Measurements from ENCODE around the gene SLC5A6.

Gene SLC5A6

DNA sequence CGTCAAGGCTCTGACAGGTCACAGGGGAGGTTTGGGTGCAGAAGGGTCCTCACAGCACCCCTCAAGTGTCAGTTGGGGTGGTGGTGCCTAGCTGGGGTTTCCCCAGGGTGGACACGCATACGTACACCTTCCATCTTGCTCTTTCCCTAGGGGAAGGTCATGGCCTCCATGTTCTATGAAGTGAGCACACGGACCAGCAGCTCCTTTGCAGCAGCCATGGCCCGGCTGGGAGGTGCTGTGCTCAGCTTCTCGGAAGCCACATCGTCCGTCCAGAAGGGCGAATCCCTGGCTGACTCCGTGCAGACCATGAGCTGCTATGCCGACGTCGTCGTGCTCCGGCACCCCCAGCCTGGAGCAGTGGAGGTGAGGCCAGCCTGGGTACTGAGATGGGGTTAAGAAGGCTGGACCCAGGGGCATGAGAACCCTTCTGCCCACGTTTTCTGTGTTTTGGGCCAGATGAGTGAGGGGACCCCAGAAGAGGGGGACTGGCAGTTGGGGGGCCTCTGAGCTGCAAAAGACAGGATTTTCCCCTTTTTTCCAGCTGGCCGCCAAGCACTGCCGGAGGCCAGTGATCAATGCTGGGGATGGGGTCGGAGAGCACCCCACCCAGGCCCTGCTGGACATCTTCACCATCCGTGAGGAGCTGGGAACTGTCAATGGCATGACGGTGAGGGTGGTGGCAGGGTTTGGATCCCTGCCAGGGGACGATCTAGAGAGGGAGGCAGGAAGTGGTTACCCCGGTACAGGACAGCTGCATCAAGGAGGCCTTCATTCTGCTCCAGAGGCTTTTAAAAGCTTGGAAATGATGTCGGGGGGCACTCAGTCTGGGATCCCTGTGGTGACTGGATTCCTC is 29.9 kb upstream of the SLC5A6 start:
- ChIA-PET CTCF (interaction anchor here (0.8 to 1.7 kb wide), 2 partner anchors 10 to 37 kb away, joined by 3 to 4 read pairs; no protein-coding TSS in a partner anchor), POLR2A (interaction anchor here (0.9 to 1.6 kb wide), 6 partner anchors 9 to 30 kb away, joined by 3 to 4 read pairs (median 4); partner anchors contain the start of genes ATRAID, SLC30A3 and SLC5A6)
- no peak for TF ChIP-seq NFRKB (IDR thresholded peaks at IDR 0.05)
- no peak for TF ChIP-seq FOXK2 (IDR thresholded peaks at IDR 0.05)
- no peak for TF ChIP-seq FOXM1 (IDR thresholded peaks at IDR 0.05; ENCODE audit: borderline replicate concordance)
- no peak for TF ChIP-seq TARDBP (IDR thresholded peaks at IDR 0.05)
- no peak for TF ChIP-seq SUZ12 (IDR thresholded peaks at IDR 0.05)
- no peak for TF ChIP-seq LEF1 (IDR thresholded peaks at IDR 0.05; ENCODE audit: borderline replicate concordance)
- no peak for TF ChIP-seq FOXA1 (IDR thresholded peaks at IDR 0.05)
- TF ChIP-seq ELF4 (IDR thresholded peaks at IDR 0.05), result no peak
- DNase-seq (ENCODE audit: extremely low spot score), result no peak

DNA sequence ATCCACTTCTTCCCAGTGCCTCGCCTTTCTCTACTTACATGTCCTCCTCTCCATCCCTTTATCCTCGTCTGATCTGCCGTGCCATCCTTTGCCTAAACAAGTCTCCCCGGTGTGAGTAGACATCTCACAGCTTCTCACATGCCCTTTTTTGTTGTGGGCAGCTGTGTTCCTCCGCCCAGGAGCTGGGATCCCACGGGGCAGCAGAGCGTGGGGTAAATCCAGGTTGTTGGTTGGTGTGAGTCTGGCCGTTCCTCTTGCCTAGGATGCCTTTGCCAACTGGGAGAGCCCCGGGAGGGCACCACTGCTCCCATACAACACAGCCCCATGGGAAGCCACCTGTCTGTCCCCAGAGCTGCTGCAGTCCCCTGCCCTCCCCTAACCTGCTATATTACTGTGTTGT is 28.3 kb upstream of the SLC5A6 start:
- TF ChIP-seq NFRKB (IDR thresholded peaks at IDR 0.05) (no peak), ARNT (IDR thresholded peaks at IDR 0.05) (no peak), TARDBP (IDR thresholded peaks at IDR 0.05) (no peak), BHLHE40 (IDR thresholded peaks at IDR 0.05; ENCODE audit: borderline replicate concordance) (no peak), LEF1 (IDR thresholded peaks at IDR 0.05; ENCODE audit: borderline replicate concordance) (no peak), ELF4 (IDR thresholded peaks at IDR 0.05) (no peak), ZNF384 (IDR thresholded peaks at IDR 0.05) (no peak), FOXA1 (IDR thresholded peaks at IDR 0.05) (no peak), SP1 (IDR thresholded peaks at IDR 0.05) (no peak), FOXK2 (IDR thresholded peaks at IDR 0.05) (no peak), FOXM1 (IDR thresholded peaks at IDR 0.05; ENCODE audit: borderline replicate concordance) (no peak), L3MBTL2 (conservative IDR thresholded peaks at IDR 0.05) (no peak)
- TF ChIP-seq, protein P1, sequence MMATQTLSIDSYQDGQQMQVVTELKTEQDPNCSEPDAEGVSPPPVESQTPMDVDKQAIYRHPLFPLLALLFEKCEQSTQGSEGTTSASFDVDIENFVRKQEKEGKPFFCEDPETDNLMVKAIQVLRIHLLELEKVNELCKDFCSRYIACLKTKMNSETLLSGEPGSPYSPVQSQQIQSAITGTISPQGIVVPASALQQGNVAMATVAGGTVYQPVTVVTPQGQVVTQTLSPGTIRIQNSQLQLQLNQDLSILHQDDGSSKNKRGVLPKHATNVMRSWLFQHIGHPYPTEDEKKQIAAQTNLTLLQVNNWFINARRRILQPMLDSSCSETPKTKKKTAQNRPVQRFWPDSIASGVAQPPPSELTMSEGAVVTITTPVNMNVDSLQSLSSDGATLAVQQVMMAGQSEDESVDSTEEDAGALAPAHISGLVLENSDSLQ (IDR thresholded peaks at IDR 0.05), result no peak
- ChIA-PET POLR2A (interaction anchor here (1.2 kb wide), 1 partner anchor 29 kb away, joined by 3 read pairs; the partner anchor contains the start of genes ATRAID and SLC5A6), CTCF (no interaction called here)
- DNase-seq (ENCODE audit: extremely low spot score), result no peak

DNA sequence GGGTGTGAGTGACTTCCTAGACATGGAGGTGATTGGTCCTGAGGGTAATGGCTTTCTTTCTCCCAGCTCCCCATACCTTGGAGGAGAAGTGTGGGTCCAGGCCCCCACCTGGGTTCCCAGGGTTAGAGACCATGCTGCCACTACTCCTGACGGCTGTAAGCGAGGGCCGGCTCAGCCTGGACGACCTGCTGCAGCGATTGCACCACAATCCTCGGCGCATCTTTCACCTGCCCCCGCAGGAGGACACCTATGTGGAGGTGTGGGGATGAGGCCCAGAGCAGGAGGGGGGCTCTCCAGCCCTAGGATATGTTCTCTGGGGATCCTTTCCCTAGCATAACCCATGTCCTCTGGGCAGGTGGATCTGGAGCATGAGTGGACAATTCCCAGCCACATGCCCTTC is 26.9 kb upstream of the SLC5A6 start:
- DNase-seq (ENCODE audit: extremely low spot score), result no peak
- ChIA-PET CTCF (no interaction called here), POLR2A (no interaction called here)
- TF ChIP-seq HDGF (IDR thresholded peaks at IDR 0.05; ENCODE audit: borderline replicate concordance), result no peak
- TF ChIP-seq, protein P1 (IDR thresholded peaks at IDR 0.05), result no peak
- TF ChIP-seq CTBP1 (IDR thresholded peaks at IDR 0.05; ENCODE audit: borderline replicate concordance), result no peak
- no peak for TF ChIP-seq FOXK2 (IDR thresholded peaks at IDR 0.05)
- no peak for TF ChIP-seq ARNT (IDR thresholded peaks at IDR 0.05)
- TF ChIP-seq LEF1 (IDR thresholded peaks at IDR 0.05; ENCODE audit: borderline replicate concordance), result no peak
- TF ChIP-seq SUZ12 (IDR thresholded peaks at IDR 0.05), result no peak
- no peak for TF ChIP-seq ELF4 (IDR thresholded peaks at IDR 0.05)
- TF ChIP-seq FOXM1 (IDR thresholded peaks at IDR 0.05; ENCODE audit: borderline replicate concordance), result no peak
- TF ChIP-seq TARDBP (IDR thresholded peaks at IDR 0.05), result no peak
- no peak for TF ChIP-seq SP1 (IDR thresholded peaks at IDR 0.05)

DNA sequence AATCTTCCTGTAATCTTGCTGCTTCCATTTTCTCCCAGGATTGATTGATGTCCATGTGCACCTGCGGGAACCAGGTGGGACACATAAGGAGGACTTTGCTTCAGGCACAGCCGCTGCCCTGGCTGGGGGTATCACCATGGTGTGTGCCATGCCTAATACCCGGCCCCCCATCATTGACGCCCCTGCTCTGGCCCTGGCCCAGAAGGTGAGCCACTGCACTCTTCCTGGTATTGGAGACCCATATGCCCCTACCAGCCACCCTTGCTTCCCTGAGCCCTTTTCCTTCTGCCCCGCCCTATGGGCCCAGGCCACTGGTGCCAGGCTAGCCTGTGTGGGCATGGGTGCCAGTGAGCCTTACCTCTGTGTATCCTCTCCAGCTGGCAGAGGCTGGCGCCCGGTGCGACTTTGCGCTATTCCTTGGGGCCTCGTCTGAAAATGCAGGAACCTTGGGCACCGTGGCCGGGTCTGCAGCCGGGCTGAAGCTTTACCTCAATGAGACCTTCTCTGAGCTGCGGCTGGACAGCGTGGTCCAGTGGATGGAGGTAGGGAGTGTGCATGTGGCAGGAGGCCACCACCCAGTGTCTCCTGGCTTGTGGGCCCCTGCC is 25.4 kb upstream of the SLC5A6 start:
- ChIA-PET POLR2A (no interaction called here), CTCF (interaction anchor here (0.6 kb wide), 1 partner anchor 467 kb away, joined by 3 read pairs; no protein-coding TSS in a partner anchor)
- no peak for DNase-seq (ENCODE audit: extremely low spot score)
- TF ChIP-seq CTBP1 (IDR thresholded peaks at IDR 0.05; ENCODE audit: borderline replicate concordance), result no peak
- TF ChIP-seq ARNT (IDR thresholded peaks at IDR 0.05), result no peak
- TF ChIP-seq SP1 (IDR thresholded peaks at IDR 0.05), result no peak
- TF ChIP-seq, protein P1 (IDR thresholded peaks at IDR 0.05), result no peak
- no peak for TF ChIP-seq NFRKB (IDR thresholded peaks at IDR 0.05)
- no peak for TF ChIP-seq FOXA1 (IDR thresholded peaks at IDR 0.05)
- TF ChIP-seq ZNF384 (IDR thresholded peaks at IDR 0.05), result no peak
- TF ChIP-seq ELF4 (IDR thresholded peaks at IDR 0.05), result no peak
- TF ChIP-seq FOXK2 (IDR thresholded peaks at IDR 0.05), result no peak
- no peak for TF ChIP-seq L3MBTL2 (conservative IDR thresholded peaks at IDR 0.05)
- no peak for TF ChIP-seq TARDBP (IDR thresholded peaks at IDR 0.05)
- TF ChIP-seq BHLHE40 (IDR thresholded peaks at IDR 0.05; ENCODE audit: borderline replicate concordance), result no peak
- TF ChIP-seq LEF1 (IDR thresholded peaks at IDR 0.05; ENCODE audit: borderline replicate concordance), result no peak
- TF ChIP-seq SUZ12 (IDR thresholded peaks at IDR 0.05), result no peak
- TF ChIP-seq FOXM1 (IDR thresholded peaks at IDR 0.05; ENCODE audit: borderline replicate concordance), result no peak
- TF ChIP-seq HDGF (IDR thresholded peaks at IDR 0.05; ENCODE audit: borderline replicate concordance), result no peak

DNA sequence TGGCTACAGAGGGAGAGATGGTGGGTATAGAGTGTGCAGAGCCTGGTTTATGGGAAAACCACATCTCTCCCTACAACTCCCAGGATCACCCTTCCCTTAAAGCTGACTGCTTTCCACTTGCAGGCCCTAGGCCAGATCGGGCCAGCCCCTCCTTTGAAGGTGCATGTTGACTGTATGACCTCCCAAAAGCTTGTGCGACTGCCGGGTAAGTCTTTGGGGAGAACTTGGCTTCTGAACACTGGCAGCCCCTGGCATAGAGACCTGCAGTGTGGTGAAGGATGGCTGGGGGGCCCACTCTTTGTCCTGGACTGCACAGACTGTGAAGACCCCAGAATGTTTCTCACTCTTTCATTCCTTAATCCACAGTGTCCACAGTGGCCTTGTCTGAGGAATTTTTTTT is 24.6 kb upstream of the SLC5A6 start:
- CTCF ChIA-PET, result no interaction called here
- POLR2A ChIA-PET, result no interaction called here

More for the DNA sequence above, 24.6 kb upstream of the SLC5A6 start:
- no peak for DNase-seq (ENCODE audit: extremely low spot score)
- no peak for TF ChIP-seq ARNT (IDR thresholded peaks at IDR 0.05)
- TF ChIP-seq, protein P1 (IDR thresholded peaks at IDR 0.05), result no peak
- no peak for TF ChIP-seq ZNF384 (IDR thresholded peaks at IDR 0.05)
- TF ChIP-seq ELF4 (IDR thresholded peaks at IDR 0.05), result no peak
- no peak for TF ChIP-seq SUZ12 (IDR thresholded peaks at IDR 0.05)
- TF ChIP-seq LEF1 (IDR thresholded peaks at IDR 0.05; ENCODE audit: borderline replicate concordance), result no peak
- no peak for TF ChIP-seq SP1 (IDR thresholded peaks at IDR 0.05)
- no peak for TF ChIP-seq CTBP1 (IDR thresholded peaks at IDR 0.05; ENCODE audit: borderline replicate concordance)
- no peak for TF ChIP-seq HDGF (IDR thresholded peaks at IDR 0.05; ENCODE audit: borderline replicate concordance)
- TF ChIP-seq FOXA1 (IDR thresholded peaks at IDR 0.05), result no peak

All from HEK293T (cell line).